Measurements from ENCODE around the gene PKP4. TPM values are rescaled to one million over a fixed set of nuclear protein-coding genes. Genes with fewer than 3 reads are reported as not detected.

Gene PKP4
- total RNA-seq, 1 experiment from 2014 or later = 52.6 TPM

GRCh38 chr2:158583923-158584322 lies 127.2 kb downstream of the PKP4 start:
- no peak for DNase-seq (ENCODE audit: low spot score)

DNA sequence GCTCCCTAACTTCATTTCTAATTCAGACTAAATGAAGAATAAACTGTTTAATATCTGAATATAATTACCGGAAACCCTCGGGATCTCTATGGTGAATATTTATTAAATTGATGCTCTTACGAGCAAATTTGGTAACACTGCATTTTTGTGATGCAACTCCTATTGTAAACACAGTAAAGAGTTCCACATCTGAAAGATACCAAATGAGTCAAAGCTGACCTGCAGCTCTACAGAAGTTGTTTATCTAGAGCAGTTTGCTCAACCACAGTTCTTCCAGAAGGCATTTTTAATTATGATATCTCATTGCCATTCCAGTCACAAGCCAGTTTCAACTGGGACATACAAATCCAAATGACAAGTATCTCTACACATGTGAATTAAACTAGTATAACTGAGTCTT lies 129.7 kb downstream of the PKP4 start:
- DNase-seq (ENCODE audit: low spot score) = peak; percentile 11

GRCh38 chr2:158589303-158589702 lies 132.6 kb downstream of the PKP4 start:
- DNase-seq (ENCODE audit: low spot score) = no peak

GRCh38 chr2:158598862-158599517 lies 142.2 kb downstream of the PKP4 start:
- no peak for DNase-seq (ENCODE audit: low spot score)

DNA sequence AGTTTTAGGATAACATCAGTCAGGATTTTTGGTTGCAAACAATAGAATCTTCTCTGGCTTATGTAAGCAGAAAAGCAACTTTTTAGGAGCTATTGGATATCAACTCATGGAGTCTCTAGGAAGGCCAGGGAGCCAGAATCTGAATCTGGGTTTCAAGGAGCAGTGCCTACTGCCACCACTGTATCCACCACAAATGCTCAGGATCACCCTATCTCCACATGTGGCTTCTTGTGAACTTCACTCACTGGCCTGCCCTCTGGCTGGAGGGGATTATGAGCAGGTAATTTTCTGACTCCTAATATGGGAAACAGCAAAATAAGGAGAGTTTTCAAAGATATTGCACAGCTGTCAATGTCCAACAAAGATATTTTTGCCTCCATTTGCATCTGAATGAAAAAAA lies 142.9 kb downstream of the PKP4 start:
- no peak for DNase-seq (ENCODE audit: low spot score)

DNA sequence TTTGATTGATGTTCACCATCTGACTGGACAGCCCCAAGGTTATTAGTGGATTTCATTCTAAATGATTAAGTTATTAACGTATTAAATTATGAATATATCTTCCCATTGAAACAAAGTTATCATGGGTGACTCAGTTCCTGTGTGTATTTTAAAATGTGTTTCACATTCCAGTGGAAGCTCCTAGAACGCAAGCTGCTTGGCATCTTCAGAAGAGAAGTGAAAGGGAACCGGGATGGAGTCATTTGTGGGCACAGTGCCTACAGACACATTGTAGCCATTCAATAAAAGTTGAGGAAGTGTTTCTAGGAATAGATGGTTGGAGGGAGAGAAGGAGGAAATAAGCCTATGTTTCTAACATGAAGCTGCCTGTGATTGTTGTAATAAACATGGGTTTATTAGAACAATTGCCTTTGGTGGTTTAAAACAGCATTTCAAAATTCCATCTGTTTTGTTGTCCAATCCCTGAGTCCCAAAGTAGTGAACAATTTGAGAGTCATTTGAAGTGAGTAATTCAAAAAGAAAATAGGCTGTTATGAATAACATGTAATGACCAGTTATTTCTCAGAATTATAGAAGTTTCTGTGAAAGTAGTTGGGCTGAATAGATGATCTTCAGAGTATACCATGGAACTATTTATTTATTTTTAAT lies 143.5 kb downstream of the PKP4 start:
- peak; percentile 84 for DNase-seq (ENCODE audit: low spot score)

- no peak for DNase-seq (ENCODE audit: low spot score)
Observed at GRCh38 chr2:158602027-158602426, 145.3 kb downstream of the PKP4 start.

GRCh38 chr2:158603205-158603604 lies 146.5 kb downstream of the PKP4 start:
- DNase-seq (ENCODE audit: low spot score) = no peak

DNA sequence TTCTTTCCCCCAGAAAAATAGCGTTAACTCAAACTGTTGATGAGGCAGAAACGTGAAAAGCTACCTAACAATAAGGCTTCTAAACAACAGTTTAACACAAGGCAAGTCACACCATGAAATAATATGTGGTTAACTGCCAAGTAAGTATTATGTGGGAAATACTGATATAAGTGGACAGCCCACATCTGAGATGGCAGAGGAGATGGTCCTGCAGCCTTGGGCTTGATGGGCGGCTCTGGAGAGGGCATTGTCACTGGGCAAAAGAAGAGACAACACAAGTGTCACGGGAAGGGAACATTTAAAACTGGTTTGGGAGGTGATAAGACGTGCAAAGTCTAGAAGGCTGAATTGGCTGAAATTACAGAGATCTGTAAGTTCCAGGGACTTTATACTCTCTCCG lies 147.2 kb downstream of the PKP4 start:
- no peak for DNase-seq (ENCODE audit: low spot score)

DNA sequence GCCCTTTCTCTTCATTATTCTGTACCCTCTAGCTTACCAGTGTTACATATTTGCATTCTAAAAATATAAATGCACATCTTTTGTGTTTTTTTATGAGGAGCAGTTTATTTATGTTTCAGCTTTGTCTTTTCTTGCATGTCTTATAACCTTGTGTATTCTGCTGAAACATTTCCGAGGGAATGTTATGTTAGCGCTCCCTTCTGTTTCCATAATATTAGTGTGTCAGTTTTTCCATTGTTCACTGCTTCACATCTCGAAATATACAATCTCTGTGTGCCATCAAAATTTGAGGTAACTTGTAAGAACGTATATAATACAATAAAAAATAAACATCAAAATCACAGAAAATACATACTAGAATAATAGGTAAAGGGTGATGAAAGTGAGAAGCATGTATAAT lies 153.3 kb downstream of the PKP4 start:
- DNase-seq (ENCODE audit: low spot score) = no peak

GRCh38 chr2:158616480-158617000 lies 159.8 kb downstream of the PKP4 start:
- no peak for DNase-seq (ENCODE audit: low spot score)

DNA sequence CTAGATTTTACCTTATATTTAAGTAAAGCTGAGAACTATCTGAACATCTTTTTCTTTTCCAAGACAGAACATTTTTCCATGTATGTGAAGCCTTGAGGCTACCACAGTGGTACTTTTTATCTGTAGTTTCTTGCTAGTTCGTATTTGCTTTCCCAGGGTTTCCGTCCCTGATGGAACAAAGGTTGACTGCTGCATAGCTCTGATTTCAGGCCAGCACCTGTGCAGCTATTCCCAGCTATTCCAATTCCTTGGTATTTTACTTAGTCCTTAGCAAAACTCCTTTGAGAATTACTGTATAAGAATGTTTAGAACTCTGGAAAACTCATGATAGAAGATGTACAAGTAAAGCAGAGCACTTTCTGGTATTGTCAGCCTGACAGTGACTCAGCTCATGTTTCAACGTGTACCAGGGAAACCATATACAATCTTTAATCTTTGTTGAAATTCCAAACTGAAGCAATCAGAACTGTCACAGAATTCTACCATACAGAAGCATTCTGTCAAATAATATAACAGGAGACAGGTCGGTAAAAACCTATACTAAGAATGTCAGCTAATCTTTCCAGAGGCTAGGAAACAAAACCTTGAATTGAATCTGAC lies 162.2 kb downstream of the PKP4 start:
- peak; percentile 14 for DNase-seq (ENCODE audit: low spot score)

- peak; percentile 62 for DNase-seq (ENCODE audit: low spot score)
Observed at GRCh38 chr2:158619496-158619895, 162.7 kb downstream of the PKP4 start.

DNA sequence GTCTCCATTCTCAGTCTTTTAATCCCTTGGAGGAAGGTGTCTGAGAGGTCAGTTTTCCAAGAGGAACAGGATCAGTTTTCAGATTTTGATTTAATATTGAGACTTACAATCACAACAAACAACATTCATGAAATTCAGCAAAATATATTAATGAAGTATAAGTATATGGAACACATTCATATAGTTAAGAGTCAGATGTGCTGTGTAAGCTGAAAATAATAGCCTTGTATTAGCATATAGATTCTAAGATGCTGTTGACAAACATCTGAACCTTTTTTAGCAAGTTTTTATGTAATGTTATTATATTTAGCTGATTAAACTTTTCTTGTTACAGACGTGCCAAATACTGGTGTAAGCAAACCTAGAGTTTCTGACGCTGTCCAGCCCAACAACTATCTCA lies 163.9 kb downstream of the PKP4 start:
- no peak for DNase-seq (ENCODE audit: low spot score)

DNA sequence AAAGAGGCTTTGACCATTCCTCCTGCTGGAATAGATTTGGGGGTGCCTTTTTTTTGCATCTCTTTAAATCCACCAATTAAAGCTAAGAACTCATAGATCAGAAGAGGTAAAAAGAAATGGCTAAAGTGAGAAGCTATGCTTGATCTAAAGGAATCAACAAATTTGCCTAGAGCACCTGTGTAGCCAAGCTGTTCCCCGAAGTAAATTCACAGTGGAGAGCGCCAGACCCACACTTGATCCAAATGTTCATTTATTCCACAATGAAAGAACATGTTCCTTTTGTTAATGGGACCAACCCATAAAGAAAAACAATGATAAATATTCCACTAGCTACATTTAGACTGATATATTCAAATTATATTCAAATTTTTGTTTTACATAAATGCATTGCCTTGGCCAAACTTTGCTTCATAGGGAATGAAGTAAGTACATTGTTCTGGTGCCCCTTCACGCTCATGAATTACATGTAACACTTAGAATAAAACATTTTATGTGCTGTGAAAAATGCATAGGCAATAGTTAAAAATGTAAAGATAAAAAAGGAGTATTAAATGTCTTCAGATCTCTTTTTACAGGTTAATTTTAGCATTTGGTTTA lies 167.4 kb downstream of the PKP4 start:
- DNase-seq (ENCODE audit: low spot score) = no peak

DNA sequence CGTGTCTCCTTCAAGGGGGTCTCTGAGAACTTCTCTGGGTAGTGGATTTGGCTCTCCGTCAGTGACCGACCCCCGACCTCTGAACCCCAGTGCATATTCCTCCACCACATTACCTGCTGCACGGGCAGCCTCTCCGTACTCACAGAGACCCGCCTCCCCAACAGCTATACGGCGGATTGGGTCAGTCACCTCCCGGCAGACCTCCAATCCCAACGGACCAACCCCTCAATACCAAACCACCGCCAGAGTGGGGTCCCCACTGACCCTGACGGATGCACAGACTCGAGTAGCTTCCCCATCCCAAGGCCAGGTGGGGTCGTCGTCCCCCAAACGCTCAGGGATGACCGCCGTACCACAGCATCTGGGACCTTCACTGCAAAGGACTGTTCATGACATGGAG lies 168.2 kb downstream of the PKP4 start:
- DNase-seq (ENCODE audit: low spot score) = no peak

- no peak for DNase-seq (ENCODE audit: low spot score)
Observed at GRCh38 chr2:158629116-158629515, 172.4 kb downstream of the PKP4 start.

- no peak for DNase-seq (ENCODE audit: low spot score)
Observed at GRCh38 chr2:158633261-158633660, 176.5 kb downstream of the PKP4 start.

DNA sequence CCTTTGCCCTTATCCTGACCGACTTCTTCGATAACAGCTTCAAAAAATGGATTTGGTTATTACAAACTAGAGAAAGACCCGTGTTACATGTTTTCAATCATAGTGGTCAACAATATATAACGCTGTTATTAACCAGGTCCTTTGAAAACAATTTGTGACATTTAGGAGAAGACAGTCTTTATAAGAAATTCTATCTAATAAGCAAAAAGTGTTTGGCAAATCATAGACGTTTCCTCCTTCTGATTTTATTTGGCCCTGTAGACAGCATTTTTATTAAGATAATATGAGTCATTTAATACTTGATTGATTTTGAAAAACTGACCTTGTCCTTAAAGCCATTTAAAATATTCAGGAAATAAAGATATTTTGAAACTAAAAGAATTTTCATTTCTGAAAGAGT lies 177.9 kb downstream of the PKP4 start:
- no peak for DNase-seq (ENCODE audit: low spot score)

GRCh38 chr2:158635961-158636601 lies 179.3 kb downstream of the PKP4 start:
- no peak for DNase-seq (ENCODE audit: low spot score)

DNA sequence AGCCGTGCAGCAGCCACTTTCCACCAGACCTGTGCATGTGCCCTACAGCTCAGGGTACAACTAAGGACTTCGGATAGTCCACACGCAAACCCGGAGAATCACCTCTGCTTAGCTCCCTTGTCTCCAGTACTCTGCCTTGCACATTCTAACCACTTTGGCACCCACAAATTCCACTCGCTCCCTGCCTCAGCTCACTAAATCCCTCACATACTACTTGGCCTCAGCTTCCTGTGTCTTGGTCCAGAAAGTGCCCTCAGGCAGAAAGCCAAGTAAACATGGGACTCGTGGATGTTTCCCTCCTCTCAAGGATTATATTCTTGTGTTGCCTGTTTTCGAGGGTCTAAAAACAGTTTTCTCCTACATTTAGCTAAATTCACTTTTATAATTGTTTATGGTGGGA lies 180.6 kb downstream of the PKP4 start:
- DNase-seq (ENCODE audit: low spot score) = no peak

DNA sequence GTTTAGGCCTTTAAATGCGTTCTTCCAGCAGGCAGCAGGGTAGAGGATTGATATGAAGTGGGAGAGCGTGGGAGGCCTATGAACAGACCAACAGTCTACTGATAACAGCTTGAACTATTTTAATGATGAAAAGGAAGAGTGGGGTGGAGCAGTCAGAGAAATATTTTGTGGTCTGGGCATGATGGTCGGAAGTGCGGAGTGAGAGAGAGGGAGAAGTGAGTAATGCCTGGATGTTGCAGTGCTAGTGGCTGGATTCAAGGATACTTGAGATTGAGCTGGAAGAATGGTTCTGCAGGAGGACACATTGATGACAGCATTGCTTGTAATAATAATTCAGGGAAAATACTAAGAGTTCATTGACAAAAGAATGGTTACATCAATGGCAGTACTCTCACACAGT lies 187.4 kb downstream of the PKP4 start:
- peak; percentile 93 for DNase-seq (ENCODE audit: low spot score)

All from A172 (cell line).